Measurements from ENCODE around the gene EGLN3.
A peak's percentile ranks its signal among the peaks of the same experiment; 100 is the strongest.

EGLN3 gene

DNA sequence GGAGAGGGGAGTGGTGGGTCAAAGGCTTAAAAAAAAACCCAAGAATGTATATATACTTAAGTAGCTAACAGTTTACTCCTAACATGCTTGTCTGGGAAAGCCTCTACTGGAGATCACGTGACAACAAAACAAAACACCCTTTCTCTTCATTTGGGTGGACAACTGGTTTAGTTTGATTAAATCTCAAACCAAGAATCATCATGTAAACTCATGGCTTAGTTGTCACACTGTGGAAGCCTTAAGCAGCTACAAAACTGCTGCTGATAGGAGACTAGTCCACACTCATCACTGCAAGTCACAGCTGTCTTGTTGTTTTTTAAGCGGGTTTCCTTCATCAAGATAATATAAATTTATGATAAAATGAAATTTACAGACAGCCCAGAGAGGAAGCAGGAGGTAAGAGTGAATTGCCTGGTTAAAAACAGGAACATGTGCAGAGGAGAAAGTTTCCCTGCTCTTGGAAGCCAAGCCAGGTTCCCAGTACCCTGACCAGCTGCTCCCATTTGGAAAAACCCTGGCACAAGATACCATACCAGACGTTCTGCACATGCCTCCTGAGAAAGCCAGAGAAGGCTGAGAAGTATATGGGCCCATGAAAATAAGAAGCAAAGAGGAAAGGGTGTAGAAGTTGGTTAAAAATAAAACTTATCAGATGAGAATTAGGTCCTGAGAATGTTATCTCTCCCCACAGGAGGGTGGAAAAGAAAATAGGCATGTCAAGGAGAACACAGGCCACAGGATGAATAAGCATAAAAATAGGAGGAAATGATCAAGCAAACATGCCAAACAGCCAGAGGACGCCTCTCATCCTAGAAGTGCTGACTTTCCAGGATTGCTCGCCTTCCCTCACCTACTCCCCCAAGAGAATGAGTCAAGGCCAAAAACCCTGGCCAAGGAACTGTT is 34.0 kb downstream of the EGLN3 start:
- H3K4me3 ChIP-seq (ENCODE audit: low read length) = no peak overlapping the region
- TF ChIP-seq, protein P1, sequence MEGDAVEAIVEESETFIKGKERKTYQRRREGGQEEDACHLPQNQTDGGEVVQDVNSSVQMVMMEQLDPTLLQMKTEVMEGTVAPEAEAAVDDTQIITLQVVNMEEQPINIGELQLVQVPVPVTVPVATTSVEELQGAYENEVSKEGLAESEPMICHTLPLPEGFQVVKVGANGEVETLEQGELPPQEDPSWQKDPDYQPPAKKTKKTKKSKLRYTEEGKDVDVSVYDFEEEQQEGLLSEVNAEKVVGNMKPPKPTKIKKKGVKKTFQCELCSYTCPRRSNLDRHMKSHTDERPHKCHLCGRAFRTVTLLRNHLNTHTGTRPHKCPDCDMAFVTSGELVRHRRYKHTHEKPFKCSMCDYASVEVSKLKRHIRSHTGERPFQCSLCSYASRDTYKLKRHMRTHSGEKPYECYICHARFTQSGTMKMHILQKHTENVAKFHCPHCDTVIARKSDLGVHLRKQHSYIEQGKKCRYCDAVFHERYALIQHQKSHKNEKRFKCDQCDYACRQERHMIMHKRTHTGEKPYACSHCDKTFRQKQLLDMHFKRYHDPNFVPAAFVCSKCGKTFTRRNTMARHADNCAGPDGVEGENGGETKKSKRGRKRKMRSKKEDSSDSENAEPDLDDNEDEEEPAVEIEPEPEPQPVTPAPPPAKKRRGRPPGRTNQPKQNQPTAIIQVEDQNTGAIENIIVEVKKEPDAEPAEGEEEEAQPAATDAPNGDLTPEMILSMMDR (IDR thresholded peaks at IDR 0.05; ENCODE audit: insufficient read depth, low read depth, low read length, missing control alignments) = no peak
- peak; percentile 76 for DNase-seq (ENCODE audit: low read depth)

DNA sequence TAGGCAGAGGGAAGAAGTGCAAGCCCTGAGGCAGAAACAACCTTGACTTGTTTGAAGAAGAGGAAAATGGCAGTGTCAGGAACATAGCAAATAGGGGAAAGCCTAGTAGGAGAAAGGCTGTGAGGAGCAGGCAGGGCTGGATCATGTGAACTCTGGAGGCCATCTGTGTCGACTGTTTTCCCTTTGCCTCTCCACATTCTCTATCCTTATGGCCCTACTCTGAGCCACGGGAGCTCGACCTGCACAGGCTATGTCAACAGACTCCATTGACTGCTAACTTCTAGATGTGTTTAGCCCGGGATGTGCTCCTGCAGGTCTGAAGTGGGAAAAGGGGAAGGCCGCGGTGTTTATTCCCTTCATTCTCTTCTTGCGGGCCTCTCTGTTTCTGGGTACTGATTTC is 35.2 kb downstream of the EGLN3 start:
- H3K4me3 ChIP-seq (ENCODE audit: low read length) = no peak overlapping the region
- TF ChIP-seq, protein P1 (IDR thresholded peaks at IDR 0.05; ENCODE audit: insufficient read depth, low read depth, low read length, missing control alignments) = no peak
- DNase-seq (ENCODE audit: low read depth) = no peak

DNA sequence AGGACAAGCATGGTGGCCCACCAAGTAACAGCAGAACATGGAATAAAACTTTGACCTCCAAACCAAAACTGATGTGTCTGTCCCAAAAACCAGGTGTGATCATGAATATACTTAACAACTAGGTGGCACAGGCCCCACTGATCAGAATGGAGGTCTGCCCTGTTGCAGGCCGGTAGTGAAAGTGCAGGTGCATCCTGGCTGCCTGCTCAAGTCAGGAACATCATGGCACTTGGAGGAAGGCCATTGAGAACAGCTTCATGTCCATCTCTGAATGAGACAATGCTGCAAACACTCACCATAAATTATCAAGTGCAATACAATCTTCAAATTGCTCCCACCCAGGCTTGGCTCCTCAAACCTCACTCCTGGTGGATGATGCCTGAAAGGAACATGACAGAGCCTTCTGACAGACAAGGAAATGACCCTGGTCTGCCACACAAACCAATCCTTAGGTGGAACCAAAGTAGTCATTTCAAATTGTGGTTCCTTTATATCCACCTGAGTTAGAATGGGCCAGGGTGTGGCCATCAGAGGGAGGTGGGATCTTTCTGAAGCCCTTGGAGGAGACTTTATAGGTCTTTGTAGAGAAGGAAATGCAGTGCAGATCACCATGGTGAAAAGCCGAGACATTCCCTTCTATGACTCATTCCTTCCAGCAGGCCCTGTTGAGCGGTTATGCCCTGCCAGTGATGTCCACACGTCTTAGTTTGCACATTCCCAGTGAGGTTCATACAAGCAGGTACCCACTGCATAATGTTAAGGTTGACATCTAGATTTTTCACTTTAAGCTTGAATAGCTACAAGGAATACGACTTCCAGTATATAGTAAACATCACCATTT is 36.0 kb downstream of the EGLN3 start:
- no peak overlapping the region for H3K4me3 ChIP-seq (ENCODE audit: low read length)
- DNase-seq (ENCODE audit: low read depth) = peak; percentile 81
- TF ChIP-seq, protein P1 (IDR thresholded peaks at IDR 0.05; ENCODE audit: insufficient read depth, low read depth, low read length, missing control alignments) = no peak

- TF ChIP-seq, protein P1 (IDR thresholded peaks at IDR 0.05; ENCODE audit: insufficient read depth, low read depth, low read length, missing control alignments) = no peak
- no peak overlapping the region for H3K4me3 ChIP-seq (ENCODE audit: low read length)
- DNase-seq (ENCODE audit: low read depth) = no peak
Measured at GRCh38 chr14:33911046-33911445, 39.8 kb downstream of the EGLN3 start.

DNA sequence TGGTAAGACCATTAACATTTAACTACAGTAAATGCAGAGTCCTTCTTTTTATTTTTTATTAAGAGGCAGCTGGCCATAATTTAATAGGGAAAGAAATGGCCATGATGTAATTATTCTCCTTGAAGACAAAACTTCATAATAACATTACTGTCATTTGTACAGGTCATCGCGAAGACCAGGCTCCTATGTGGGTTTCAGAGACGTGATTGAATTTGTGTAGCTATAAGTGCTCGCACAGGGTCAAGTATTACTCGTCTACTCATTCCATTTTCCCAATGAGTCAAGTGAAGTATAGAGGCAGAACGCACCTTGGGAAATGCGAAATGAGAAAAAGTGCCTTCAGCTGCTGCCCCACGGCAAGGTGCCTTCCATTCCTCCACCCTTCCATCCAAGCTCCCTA is 40.4 kb downstream of the EGLN3 start:
- DNase-seq (ENCODE audit: low read depth) = no peak
- no peak overlapping the region for H3K4me3 ChIP-seq (ENCODE audit: low read length)
- TF ChIP-seq, protein P1 (IDR thresholded peaks at IDR 0.05; ENCODE audit: insufficient read depth, low read depth, low read length, missing control alignments) = no peak

GRCh38 chr14:33909380-33910084 is 41.3 kb downstream of the EGLN3 start:
- TF ChIP-seq, protein P1 (IDR thresholded peaks at IDR 0.05; ENCODE audit: insufficient read depth, low read depth, low read length, missing control alignments) = no peak
- DNase-seq (ENCODE audit: low read depth) = no peak
- H3K4me3 ChIP-seq (ENCODE audit: low read length) = no peak overlapping the region

Data from epithelial cell of esophagus (primary cell).